GM03348 (cell line): ENCODE data around the gene FBXO8.
"Not testable (repeated sequence)": the region's sequence is repeated elsewhere in the genome, so short reads cannot be mapped to it uniquely, and the experiment has no call there.

Source experiments
- DNase-seq: peaks from one replicate; pipeline ENCODE4 v3.0.0; 2012; ENCODE audit warnings: low spot score

FBXO8 gene

DNA sequence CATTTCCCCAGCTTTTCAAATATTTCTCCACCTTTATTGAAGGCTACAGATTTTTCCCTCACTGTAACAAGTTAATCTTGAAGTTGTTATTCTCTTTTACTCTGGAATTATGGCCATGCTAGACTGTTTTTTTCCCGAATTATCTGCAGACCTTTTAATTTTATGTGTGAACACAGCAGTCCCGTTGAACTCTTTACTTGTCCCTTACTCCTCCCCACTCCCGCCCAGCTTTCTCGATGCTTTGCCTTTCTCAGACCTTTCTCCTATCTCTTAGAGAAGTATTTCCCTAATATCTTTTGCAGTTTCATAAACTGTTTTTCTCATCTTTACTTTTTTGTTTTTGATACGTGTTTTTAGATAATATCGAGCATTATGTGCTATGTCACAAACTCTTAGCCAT is 1.0 kb upstream of the FBXO8 start:
- DNase-seq, result no peak

DNA sequence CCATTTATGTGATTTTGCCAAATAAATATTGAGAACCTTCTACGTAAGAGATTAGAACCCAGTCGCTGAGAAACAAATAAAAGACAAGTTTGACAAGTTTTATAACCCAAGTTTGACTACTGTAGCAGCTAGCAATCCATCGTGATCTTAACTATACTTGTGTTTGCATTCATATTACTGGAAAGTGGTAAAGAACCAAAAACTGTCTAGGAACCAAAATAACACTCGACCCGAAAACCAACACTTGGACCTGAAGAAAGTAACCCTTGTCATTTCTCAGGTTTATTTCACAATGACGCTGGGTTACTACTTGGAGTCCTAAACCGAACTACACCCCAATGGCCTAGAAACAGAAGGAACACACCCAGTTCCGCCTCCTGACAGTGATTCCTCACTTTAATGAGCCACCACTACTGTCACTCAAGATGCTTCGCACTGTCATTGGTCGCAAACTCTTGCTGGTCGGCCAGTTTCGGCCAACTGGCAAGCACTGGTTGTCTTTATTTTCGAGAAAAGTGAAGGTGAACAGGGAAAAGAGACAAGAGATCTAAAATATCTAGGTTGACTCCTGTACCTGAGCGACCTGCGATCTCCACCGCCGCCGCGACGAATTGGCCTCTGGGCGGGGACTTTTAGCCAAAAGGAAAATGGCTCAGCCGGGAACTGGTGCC is 496 bp downstream of the FBXO8 start:
- DNase-seq, result peak; percentile 92

DNA sequence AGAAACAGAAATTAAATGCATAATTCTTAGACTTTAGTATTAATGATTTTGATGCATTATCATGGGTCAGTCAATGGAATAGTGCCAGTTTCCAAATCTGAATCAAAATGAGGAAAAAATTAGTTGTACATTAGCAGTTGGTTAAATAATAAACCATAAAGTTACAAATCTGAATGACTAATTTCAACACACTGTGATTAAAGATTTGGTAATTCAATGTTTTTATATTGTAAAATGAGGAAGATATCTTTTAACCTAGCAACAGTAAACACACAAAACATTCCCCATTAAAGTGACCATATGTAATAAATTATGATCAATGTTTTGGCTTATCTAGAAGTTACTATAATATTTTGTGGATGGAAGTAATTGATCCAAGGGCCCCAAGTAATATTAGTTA is 1.6 kb downstream of the FBXO8 start:
- no peak for DNase-seq

DNA sequence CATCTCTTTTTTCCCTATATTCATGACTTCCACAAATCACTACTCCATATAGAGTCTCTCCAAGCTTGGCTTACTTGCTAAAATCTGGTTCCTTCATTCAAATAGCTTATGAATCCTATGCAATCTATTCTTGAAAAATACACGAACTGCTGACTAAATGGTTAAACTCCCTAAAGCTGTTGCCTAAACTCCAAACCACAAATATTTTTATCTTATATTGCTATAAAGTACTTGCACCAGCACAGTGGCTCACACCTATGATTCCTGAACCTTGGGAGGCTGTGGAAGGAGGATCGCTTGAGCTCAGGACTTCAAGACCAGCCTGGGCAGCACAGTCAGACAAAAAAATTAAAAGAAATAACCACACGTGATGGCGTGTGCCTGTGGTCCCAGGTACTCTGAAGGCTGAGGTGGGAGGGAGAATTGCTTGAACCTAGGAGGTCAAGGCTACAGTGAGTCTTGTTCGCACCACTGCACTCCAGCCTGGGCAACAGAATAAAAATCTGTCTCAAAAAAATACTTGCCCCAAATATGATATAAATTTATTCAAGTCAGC is 2.2 kb downstream of the FBXO8 start:
- no peak for DNase-seq

DNA sequence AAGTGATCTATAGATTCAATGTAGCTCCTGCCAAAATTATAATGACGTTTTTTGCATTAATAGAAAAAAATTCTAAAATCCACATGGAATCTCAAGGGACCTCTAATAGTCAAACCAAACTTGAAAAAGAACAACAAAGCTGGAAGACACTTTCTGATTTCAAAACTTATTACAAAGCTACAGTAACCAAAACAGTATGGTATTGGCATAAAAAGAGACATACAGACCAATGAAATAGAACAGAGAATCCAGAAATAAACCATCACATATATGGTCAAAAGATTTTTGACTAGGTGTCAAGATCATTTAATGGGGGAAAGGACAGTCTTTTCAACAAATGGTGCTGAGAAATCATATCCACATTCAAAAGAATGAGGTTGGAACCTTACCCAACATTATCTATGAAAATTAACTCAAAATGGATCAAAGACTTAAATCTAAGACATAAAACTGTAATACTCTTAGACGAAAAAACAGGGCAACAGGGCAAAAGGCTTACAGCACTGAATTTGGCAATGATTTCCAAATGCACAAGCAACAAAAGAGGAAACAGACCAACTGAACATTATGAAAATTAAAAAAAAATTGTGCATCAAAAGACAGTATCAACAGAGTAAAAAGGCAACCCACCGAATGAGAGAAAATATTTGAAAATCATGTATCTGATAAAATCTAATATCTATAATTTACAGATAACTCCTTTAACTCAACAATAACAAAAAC is 3.9 kb downstream of the FBXO8 start:
- no peak for DNase-seq

DNA sequence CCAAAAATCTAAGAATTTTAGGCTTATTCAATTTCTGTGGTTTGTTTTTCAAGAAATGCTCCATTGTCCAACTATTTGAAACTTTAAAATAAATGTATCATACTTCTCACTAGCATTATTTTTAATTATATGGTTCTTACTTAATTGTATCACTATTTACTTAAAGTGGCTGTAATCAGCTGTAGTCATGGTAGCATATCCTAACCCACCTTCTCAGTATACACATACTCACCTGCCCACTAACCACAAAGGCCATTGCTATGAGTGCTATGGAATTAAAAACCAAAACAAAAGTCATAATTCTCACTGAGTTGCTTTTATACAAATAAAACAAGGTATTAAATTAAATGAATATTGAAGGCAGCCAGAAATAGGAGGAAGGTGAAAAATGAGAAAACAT is 5.0 kb downstream of the FBXO8 start:
- DNase-seq, result no peak

DNA sequence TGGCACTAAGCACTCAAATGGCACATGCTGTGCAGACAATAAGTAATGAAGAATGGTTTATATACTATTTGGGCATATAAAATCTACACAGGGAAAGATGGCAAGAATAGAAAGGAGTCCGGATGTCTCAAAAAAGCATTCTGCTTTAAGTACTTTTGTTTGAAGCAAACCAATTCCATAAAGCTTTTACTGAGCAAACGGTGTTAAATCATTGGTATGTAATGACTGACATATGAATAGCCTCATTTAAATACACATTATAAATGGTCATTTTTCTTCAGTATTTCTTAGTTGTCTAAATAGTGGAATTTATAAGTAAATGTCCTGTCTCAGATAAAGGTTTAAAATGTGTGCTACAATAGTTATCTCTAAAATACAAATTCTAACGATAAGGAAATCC is 6.0 kb downstream of the FBXO8 start:
- DNase-seq, result no peak

DNA sequence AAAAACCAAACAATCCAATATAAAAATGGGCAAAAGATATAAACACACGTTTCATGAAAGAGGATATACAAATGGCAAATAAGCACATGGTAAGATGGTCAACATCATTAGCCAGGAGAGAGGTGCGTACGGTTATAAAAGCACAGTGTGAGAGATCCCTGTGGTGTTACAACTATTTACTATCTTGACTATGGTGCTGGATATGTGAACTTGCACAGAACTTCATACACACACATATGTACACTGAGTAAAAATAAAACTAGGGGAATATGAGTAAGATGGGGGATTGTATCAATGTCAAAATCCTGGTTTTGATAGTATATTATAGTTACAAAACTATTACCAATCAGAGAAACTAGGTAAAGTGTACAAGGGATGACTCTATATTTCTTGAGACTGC is 8.4 kb downstream of the FBXO8 start:
- no peak for DNase-seq

DNA sequence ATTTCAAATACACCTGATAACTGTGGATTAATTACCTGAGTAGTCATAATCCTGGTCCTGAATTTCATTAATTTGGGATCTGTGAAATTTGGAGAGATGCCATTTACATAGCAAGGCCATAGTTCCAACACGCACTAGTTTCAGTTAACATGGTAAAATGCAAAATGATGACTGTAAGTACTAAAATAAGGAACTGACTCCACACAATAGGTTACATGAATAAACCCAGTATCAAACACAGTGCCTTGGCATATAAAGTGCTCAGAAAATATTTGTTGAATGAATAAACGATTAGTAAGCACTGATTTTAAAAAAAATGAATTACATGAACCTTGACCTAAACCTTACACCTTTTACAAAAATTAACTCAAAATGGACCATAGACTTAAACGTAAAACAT is 9.0 kb downstream of the FBXO8 start:
- no peak for DNase-seq

DNA sequence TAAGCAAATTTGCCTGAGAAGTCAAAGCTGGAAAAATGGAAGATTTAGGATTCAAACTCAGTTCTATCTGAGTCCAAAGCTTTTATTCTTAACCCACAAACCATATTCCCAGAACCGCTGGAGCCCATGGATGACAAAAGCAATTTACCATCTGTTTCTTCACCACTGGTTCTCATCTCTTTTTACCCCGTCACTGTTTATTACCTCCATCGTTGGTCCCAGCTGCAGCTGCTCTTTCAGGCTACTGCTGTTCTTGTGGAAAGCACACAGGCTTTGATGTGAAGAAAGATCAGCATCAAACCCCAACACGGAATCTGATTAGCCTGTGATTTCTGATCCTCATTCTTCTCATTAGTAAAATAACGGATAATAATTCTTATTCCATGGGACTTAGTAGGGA is 9.5 kb downstream of the FBXO8 start:
- DNase-seq, result no peak

DNA sequence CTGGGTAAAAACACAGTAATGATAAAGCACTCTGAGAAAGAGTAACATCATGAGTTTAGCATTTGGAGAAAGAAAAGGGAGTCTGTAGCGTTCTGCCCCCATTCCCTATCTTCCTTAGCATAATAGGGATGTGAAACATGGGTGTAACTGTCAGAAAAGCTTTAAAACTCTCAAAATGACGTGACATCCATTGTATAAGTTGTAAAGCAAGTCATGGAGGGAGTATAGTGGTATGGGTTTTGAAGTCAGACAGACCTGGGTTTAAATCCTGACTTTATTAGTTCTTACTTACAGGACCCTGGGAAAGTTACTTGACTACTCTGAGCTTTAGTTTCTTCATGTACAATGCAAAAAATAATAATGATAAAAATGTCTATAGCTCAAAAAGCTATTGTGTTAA is 17.1 kb downstream of the FBXO8 start:
- no peak for DNase-seq

DNA sequence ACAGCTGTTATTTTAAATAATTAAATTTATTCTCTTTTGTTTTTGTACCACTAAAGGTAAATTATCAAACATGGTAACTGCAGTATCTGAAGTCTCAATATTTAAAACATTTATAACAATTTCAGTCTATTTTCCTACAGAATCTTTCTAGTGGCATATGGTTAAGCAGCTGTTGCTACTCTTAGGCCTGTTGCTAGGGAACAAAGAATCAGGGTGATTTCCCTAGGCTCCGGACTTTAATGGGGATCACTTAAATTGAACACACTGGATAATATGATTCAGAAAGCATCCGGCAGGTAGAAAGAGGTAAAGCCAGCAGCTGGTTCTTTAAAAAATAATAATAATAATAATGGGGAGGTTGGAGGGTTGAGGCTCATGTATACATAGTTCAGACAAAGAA is 17.6 kb downstream of the FBXO8 start:
- DNase-seq, result no peak

DNA sequence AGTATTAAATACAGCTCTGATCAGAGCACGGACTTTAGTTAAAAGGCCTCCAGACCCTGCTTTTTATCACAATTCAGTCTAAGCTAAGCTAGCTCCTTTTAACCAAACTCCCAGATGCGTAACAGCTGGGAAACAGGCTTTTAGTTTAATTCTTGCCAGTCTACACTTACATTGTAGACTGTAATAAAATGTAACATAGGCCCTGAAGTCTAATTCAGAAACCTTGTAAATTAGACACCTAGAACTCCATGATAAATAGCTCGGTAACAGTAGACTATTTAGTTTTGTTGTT is 20.1 kb downstream of the FBXO8 start:
- no peak for DNase-seq

DNA sequence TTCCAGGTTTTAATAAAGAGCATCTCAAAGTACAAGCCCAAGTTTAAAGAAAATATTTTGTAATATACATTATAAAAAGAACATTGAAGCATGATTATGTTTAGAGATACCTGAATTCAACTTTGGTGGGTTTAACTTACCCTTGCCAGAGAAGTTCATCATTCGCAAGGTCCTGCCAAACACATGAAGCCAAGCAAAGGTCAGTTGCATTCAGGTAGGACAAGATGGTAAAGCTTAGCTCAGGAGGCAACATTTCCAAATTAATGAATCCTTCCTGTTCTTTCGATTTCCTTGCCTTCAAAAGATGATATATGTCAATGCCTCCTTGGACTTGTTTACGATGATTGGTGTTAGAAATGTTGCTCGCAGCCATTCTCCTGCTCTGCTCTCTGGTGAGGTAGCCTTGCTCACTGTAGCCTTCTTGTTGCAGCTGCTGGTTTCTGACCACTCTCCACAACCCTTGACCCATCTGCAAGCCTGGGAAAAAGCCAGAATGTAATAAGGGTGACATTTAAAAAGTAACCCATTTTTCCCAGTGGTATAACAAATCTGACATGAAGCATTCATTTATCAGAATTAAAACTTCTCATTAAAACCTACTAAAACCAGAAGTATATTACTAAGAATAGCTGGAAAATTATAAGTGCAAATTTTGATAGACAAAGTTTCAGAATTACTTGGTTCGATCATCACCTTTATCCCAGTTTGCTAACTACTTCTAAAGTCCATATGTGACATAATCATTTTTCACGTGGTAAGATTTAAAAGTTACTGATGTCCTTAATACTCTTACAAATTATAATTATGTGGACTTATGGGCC is 20.6 kb downstream of the FBXO8 start:
- DNase-seq, result no peak

DNA sequence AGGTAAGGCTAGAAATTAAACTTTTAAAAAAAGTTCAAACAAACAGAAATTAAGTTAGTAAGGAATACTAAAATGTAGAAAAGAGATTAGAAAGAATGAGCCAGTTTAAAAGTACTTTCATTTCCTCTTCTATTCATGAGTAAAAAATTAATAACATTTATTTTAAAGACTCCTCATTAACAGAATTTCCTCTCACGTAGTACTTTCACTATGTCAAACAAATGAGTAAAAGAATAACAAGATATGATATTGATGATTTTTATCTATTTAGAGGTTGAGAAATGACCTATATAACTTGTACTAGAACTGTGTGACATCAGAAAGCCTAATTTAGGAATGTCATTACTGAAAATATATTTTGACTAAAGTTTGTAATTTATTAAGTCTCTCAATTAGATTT is 22.0 kb downstream of the FBXO8 start:
- not testable (repeated sequence) for DNase-seq

DNA sequence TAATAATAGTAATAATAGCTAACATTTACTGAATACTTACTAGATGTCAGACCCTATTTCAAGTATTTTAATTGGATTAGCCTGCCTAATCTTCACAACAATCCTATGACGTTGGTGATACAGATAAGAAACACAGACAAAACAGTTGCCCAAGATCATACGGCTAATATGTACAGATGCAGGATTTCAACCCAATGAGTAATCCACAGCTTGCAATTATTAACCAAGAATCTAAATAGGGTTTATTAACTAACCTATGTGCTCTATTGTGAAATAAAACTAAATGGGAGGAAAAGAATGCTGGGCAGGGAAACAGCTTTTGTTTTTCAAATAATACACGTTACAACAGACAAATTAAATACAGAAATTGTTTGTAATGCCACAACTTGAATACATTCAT is 23.4 kb downstream of the FBXO8 start:
- DNase-seq, result peak; percentile 34

DNA sequence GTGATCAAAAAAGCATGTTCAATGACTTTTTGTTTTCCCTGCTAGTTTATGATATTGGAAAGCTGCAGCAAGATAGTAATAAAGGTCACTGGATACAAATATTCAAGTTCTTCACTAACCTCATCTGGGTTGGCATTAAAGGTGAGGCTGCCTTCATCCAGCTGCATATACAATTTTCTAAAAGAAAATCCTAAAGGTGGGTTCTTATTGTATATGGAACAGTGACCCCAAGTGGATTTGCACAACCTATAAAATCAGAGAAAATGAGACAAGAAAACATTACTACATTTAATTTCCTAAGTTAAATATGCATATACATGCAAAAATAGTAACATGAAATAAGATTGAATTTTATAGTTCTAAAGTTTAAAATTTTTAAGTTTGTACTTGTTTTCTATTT is 23.9 kb downstream of the FBXO8 start:
- DNase-seq, result no peak

DNA sequence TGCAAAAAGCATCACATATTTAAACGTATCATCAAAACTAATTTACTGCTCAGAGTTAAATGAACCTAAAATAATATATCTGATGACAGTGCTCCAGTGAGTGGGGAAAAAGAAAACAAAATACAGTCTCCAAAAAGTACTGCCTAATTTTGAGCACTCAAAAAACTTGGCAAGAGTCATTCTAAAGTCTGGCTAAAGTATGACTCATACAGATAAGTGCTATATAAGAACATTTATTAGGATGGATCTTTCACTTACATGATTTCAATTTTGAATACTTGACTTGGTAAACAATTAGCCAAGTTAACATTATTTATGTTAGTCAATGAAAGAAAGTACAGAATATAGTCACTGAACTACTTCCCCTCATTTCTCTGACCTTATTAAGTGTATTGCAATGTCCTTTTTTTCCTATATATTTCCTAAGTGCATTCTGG is 27.2 kb downstream of the FBXO8 start:
- peak; percentile 23 for DNase-seq

DNA sequence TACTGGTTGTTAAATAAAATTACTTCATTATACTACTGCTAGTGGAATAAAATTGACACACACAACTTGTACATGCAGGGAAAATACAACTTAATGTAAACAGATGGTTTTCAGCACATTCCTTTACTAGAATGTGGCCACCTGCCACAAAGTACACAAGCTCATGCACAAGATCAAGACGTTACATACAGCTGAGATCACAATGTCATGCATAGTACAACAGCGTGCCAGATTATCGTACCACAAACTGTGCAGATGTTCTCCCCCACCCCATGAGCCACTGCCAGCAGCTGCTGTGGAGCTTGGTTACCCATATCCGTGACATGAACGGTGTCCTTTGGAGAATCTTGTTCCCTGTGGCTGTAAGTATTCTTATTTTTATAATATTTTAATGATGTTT is 27.7 kb downstream of the FBXO8 start:
- no peak for DNase-seq

DNA sequence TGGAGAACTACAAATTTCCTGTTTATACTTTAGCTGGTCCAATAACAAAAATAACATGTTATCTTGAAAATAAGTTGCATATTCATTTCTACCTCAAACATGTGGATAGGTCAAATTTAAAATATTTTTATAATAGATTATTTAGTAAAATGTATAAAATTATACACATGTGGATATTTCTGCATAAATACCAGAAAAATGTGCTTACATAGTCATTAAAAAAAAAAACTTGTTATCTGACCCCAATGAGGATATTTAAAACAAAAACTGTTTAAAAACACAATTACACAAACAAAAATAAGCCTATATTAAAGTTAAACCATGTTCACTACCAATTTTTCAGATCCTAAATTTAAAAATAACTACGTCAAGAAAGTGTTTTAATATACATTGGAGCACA is 28.1 kb downstream of the FBXO8 start:
- DNase-seq, result no peak

DNA sequence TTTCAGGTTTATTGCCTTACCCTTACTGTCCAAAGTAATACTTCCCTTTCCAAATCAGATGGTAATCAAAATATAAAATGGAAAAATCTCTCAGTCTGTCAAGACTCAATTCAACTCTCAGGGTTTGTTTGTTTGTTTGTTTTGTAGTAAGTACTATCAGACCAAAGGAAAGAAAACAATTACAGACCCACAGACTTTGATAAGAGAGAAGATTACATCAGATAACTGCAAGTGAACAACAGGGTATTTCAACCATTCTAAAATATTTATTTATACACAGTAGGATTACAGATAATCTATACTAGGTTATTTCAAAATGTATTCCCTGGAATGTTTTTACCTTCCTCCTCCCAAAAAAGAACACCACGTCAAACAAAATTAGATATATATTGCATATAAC is 28.9 kb downstream of the FBXO8 start:
- no peak for DNase-seq

DNA sequence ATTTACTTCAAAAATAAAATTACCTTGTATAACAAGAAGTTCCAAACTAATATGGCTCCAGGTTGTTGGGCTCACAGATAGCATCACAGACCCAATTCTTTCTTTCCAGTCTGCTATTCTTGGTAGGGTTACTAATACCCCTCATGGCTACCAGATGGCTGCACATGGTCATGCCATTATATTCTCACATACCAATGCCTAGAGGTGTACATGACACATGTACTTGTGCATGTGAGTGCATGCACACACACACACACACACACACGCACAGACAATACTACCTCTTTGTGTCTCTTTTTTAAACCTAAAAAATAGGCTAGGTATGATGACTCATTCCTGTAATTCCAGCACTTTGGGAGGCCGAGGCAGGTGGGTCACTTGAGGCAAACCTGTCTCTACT is 31.1 kb downstream of the FBXO8 start:
- no peak for DNase-seq

DNA sequence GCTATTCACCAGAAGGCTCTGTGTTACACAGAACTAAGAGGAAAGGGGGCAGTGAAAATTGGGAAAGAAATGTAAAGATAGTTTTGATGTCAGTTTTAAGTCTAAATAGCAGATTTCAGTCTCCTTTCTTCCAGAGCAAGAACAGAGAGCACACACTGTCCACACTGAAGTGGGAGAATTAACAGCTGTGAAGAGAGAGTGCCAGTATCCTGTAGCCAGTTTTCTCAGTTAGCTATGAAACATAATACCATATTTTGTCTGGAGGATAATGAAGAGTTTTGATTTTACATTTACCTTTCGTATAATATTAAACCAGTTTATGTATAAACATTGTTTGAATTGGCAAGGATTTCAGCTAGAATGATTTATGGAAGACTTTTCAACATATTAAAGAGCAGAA is 35.1 kb downstream of the FBXO8 start:
- no peak for DNase-seq
